Measurements from ENCODE around the gene CCL27.

Gene CCL27

GRCh38 chr9:34624475-34625185, 37.8 kb downstream of the CCL27 start:
- no peak for DNase-seq

GRCh38 chr9:34623374-34624235, 38.9 kb downstream of the CCL27 start:
- DNase-seq = no peak

GRCh38 chr9:34620061-34620994, 42.1 kb downstream of the CCL27 start, which contains the start of gene DCTN3:
Gene DCTN3, minus strand, starts transcription at chr9:34620495. Its CDS starts 31 bp downstream, at chr9:34620464.
- DNase-seq = peak; percentile 62

- no peak for DNase-seq
Measured at GRCh38 chr9:34615132-34615531, 47.3 kb downstream of the CCL27 start.

- DNase-seq = no peak
Measured at GRCh38 chr9:34612788-34613390, 49.6 kb downstream of the CCL27 start.

All from NCI-H524 treated with DMSO at 0.1 percent for 48 hours (cell line).